ENCODE results near the gene JAKMIP3.

The JAKMIP3 gene

GRCh38 chr10:132112611-132113010, 46.9 kb downstream of the JAKMIP3 start:
- WGBS (ENCODE audit: extremely low coverage, insufficient coverage, low lambda C conversion rate) = no CpG with 5 or more reads among the region's 10 CpGs
- H4K5ac ChIP-seq (ENCODE audit: low read length) = no peak overlapping the region
- no peak for DNase-seq
- H3K4ac ChIP-seq (ENCODE audit: low read depth, low read length) = no peak overlapping the region
- no peak overlapping the region for H4K8ac ChIP-seq (ENCODE audit: low read depth, low read length)
- H3K27ac ChIP-seq (ENCODE audit: low read depth, low read length) = no peak overlapping the region
- H3K36me3 ChIP-seq (ENCODE audit: control insufficient read depth, insufficient read depth, low read length) = no peaks in the 10 kb centered on the region
- no peak overlapping the region for H2AK5ac ChIP-seq (ENCODE audit: low read length)
- H3K4me3 ChIP-seq (ENCODE audit: low read length) = no peak overlapping the region
- H2BK5ac ChIP-seq (ENCODE audit: low read length) = no peak overlapping the region
- H2BK120ac ChIP-seq (ENCODE audit: low read depth, low read length) = no peak overlapping the region
- no peak overlapping the region for H2BK15ac ChIP-seq (replicated peaks; ENCODE audit: low read depth)
- H3K23ac ChIP-seq (ENCODE audit: low read length) = no peak overlapping the region
- H3K4me1 ChIP-seq (ENCODE audit: control insufficient read depth, low read depth, low read length) = no peaks in the 10 kb centered on the region
- H3K18ac ChIP-seq (ENCODE audit: low read length) = no peak overlapping the region
- no peak overlapping the region for H3K56ac ChIP-seq (ENCODE audit: low read length)
- H3K4me2 ChIP-seq (ENCODE audit: low read length) = no peak overlapping the region
- H3K79me1 ChIP-seq (ENCODE audit: low read length) = no peaks in the 10 kb centered on the region
- no peaks in the 10 kb centered on the region for H3K27me3 ChIP-seq (ENCODE audit: insufficient read depth, low read length, poor library complexity)
- no peaks in the 10 kb centered on the region for H3K79me2 ChIP-seq (ENCODE audit: control insufficient read depth, insufficient read depth, low read length)
- H3K9ac ChIP-seq (ENCODE audit: low read length) = no peak overlapping the region

- no peak overlapping the region for H3K18ac ChIP-seq (ENCODE audit: low read length)
- no peak overlapping the region for H3K56ac ChIP-seq (ENCODE audit: low read length)
- H3K4me3 ChIP-seq (ENCODE audit: low read length) = no peak overlapping the region
- no peaks in the 10 kb centered on the region for H3K79me2 ChIP-seq (ENCODE audit: control insufficient read depth, insufficient read depth, low read length)
- no peak overlapping the region for H4K8ac ChIP-seq (ENCODE audit: low read depth, low read length)
- no peak overlapping the region for H3K9ac ChIP-seq (ENCODE audit: low read length)
- no peaks in the 10 kb centered on the region for H3K36me3 ChIP-seq (ENCODE audit: control insufficient read depth, insufficient read depth, low read length)
- H4K5ac ChIP-seq (ENCODE audit: low read length) = no peak overlapping the region
- no peak overlapping the region for H3K27ac ChIP-seq (ENCODE audit: low read depth, low read length)
- no peaks in the 10 kb centered on the region for H3K27me3 ChIP-seq (ENCODE audit: insufficient read depth, low read length, poor library complexity)
- DNase-seq = peak; percentile 69
- H3K4me1 ChIP-seq (ENCODE audit: control insufficient read depth, low read depth, low read length) = no peaks in the 10 kb centered on the region
- H3K4me2 ChIP-seq (ENCODE audit: low read length) = no peak overlapping the region
- H3K4ac ChIP-seq (ENCODE audit: low read depth, low read length) = no peak overlapping the region
- no peak overlapping the region for H3K23ac ChIP-seq (ENCODE audit: low read length)
- no CpG with 5 or more reads among the region's 6 CpGs for WGBS (ENCODE audit: extremely low coverage, insufficient coverage, low lambda C conversion rate)
- H2AK5ac ChIP-seq (ENCODE audit: low read length) = no peak overlapping the region
- H3K79me1 ChIP-seq (ENCODE audit: low read length) = no peaks in the 10 kb centered on the region
- no peak overlapping the region for H2BK120ac ChIP-seq (ENCODE audit: low read depth, low read length)
- no peak overlapping the region for H2BK5ac ChIP-seq (ENCODE audit: low read length)
- no peak overlapping the region for H2BK15ac ChIP-seq (replicated peaks; ENCODE audit: low read depth)
These were observed 47.5 kb downstream of the JAKMIP3 start for GRCh38 chr10:132113206-132113605.

- DNase-seq = no peak
- no peak overlapping the region for H2BK5ac ChIP-seq (ENCODE audit: low read length)
- no peak overlapping the region for H3K4me2 ChIP-seq (ENCODE audit: low read length)
- WGBS (ENCODE audit: extremely low coverage, insufficient coverage, low lambda C conversion rate) = no CpG with 5 or more reads among the region's 14 CpGs
- no peak overlapping the region for H3K27ac ChIP-seq (ENCODE audit: low read depth, low read length)
- H3K36me3 ChIP-seq (ENCODE audit: control insufficient read depth, insufficient read depth, low read length) = no peaks in the 10 kb centered on the region
- no peaks in the 10 kb centered on the region for H3K4me1 ChIP-seq (ENCODE audit: control insufficient read depth, low read depth, low read length)
- H2BK15ac ChIP-seq (replicated peaks; ENCODE audit: low read depth) = no peak overlapping the region
- H4K8ac ChIP-seq (ENCODE audit: low read depth, low read length) = no peak overlapping the region
- no peak overlapping the region for H2BK120ac ChIP-seq (ENCODE audit: low read depth, low read length)
- no peaks in the 10 kb centered on the region for H3K27me3 ChIP-seq (ENCODE audit: insufficient read depth, low read length, poor library complexity)
- no peak overlapping the region for H3K4ac ChIP-seq (ENCODE audit: low read depth, low read length)
- H3K56ac ChIP-seq (ENCODE audit: low read length) = no peak overlapping the region
- H3K79me2 ChIP-seq (ENCODE audit: control insufficient read depth, insufficient read depth, low read length) = no peaks in the 10 kb centered on the region
- H3K9ac ChIP-seq (ENCODE audit: low read length) = no peak overlapping the region
- no peaks in the 10 kb centered on the region for H3K79me1 ChIP-seq (ENCODE audit: low read length)
- no peak overlapping the region for H3K23ac ChIP-seq (ENCODE audit: low read length)
- H4K5ac ChIP-seq (ENCODE audit: low read length) = no peak overlapping the region
- no peak overlapping the region for H3K4me3 ChIP-seq (ENCODE audit: low read length)
- H2AK5ac ChIP-seq (ENCODE audit: low read length) = no peak overlapping the region
- H3K18ac ChIP-seq (ENCODE audit: low read length) = no peak overlapping the region
These were observed 48.1 kb downstream of the JAKMIP3 start for GRCh38 chr10:132113766-132114365.

GRCh38 chr10:132114953-132115520, 49.3 kb downstream of the JAKMIP3 start:
- no peak for DNase-seq
- Histone ChIP-seq H4K8ac (ENCODE audit: low read depth, low read length) (no peak overlapping the region), H3K4me1 (ENCODE audit: control insufficient read depth, low read depth, low read length) (no peaks in the 10 kb centered on the region), H3K56ac (ENCODE audit: low read length) (no peak overlapping the region), H3K4ac (ENCODE audit: low read depth, low read length) (no peak overlapping the region), H3K36me3 (ENCODE audit: control insufficient read depth, insufficient read depth, low read length) (no peaks in the 10 kb centered on the region), H4K5ac (ENCODE audit: low read length) (no peak overlapping the region), H3K23ac (ENCODE audit: low read length) (no peak overlapping the region), H3K79me1 (ENCODE audit: low read length) (no peaks in the 10 kb centered on the region), H3K27me3 (ENCODE audit: insufficient read depth, low read length, poor library complexity) (no peaks in the 10 kb centered on the region), H3K4me2 (ENCODE audit: low read length) (no peak overlapping the region), H3K27ac (ENCODE audit: low read depth, low read length) (no peak overlapping the region), H2BK120ac (ENCODE audit: low read depth, low read length) (no peak overlapping the region), H2BK5ac (ENCODE audit: low read length) (no peak overlapping the region), H2AK5ac (ENCODE audit: low read length) (no peak overlapping the region), H3K79me2 (ENCODE audit: control insufficient read depth, insufficient read depth, low read length) (no peaks in the 10 kb centered on the region), H2BK15ac (replicated peaks; ENCODE audit: low read depth) (no peak overlapping the region), H3K18ac (ENCODE audit: low read length) (no peak overlapping the region), H3K9ac (ENCODE audit: low read length) (no peak overlapping the region), H3K4me3 (ENCODE audit: low read length) (no peak overlapping the region)
- no CpG with 5 or more reads among the region's 24 CpGs for WGBS (ENCODE audit: extremely low coverage, insufficient coverage, low lambda C conversion rate)

Data from mesendoderm (in vitro differentiated cells).